Endothelial cell of umbilical vein (primary cell): Measurements from ENCODE around the gene RNASET2.

Experiments
- JUN ChIP-seq: IDR thresholded peaks from 2 replicates; pipeline ENCODE4 v1.6.1; 2011; ENCODE audit warnings: borderline replicate concordance, low read depth; ENCODE audit not compliant: insufficient read length, insufficient read depth
- POLR2A ChIP-seq: IDR thresholded peaks from 2 replicates; pipeline ENCODE4 v1.6.1; 2012; ENCODE audit warnings: low read depth, mild to moderate bottlenecking, control low read depth, low read length
- TF ChIP-seq, protein P1 (sequence below), 2 donors: IDR thresholded peaks; 1 replicate in 1 of 2; 2 replicates in 1 of 2; pipeline ENCODE4 v1.5.1; 2011; ENCODE audit warnings: low read length in 2 of 2, mild to moderate bottlenecking in 2 of 2, moderate library complexity in 2 of 2, control low read depth in 1 of 2, inconsistent platforms in 1 of 2, low read depth in 1 of 2; ENCODE audit not compliant: insufficient read depth in 1 of 2; ENCODE audit errors: extremely low read depth in 1 of 2

GRCh38 chr6:166972101-166972500 lies 15.8 kb upstream of the RNASET2 start:
- TF ChIP-seq, protein P1, sequence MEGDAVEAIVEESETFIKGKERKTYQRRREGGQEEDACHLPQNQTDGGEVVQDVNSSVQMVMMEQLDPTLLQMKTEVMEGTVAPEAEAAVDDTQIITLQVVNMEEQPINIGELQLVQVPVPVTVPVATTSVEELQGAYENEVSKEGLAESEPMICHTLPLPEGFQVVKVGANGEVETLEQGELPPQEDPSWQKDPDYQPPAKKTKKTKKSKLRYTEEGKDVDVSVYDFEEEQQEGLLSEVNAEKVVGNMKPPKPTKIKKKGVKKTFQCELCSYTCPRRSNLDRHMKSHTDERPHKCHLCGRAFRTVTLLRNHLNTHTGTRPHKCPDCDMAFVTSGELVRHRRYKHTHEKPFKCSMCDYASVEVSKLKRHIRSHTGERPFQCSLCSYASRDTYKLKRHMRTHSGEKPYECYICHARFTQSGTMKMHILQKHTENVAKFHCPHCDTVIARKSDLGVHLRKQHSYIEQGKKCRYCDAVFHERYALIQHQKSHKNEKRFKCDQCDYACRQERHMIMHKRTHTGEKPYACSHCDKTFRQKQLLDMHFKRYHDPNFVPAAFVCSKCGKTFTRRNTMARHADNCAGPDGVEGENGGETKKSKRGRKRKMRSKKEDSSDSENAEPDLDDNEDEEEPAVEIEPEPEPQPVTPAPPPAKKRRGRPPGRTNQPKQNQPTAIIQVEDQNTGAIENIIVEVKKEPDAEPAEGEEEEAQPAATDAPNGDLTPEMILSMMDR (IDR thresholded peaks at IDR 0.05; ENCODE audit: extremely low read depth in 1 of 2, insufficient read depth in 1 of 2, low read depth in 1 of 2, low read length in 2 of 2) = no peak
- TF ChIP-seq JUN (no peak), POLR2A (no peak)
